Astrocyte (in vitro differentiated cells and primary cell): ENCODE results near the gene PAGE4.

Experiments used
- CTCF ChIP-seq: IDR thresholded peaks from 2 replicates; pipeline ENCODE4 v1.5.1; 2011; ENCODE audit warnings: low read depth, mild to moderate bottlenecking, inconsistent platforms, low read length, moderate library complexity; ENCODE audit not compliant: insufficient read depth
- EZH2 ChIP-seq: IDR thresholded peaks from 2 replicates; pipeline ENCODE4 v1.6.1; 2012; ENCODE audit warnings: mild to moderate bottlenecking, low read length, inconsistent platforms; ENCODE audit not compliant: insufficient read depth

- TF ChIP-seq EZH2 (no peak), CTCF (no peak)
Observed at GRCh38 chrX:49844611-49845010, 15.5 kb downstream of the PAGE4 start.
